ENCODE measurements around the gene MACROH2A2.
"Not testable (repeated sequence)": the region's sequence is repeated elsewhere in the genome, so short reads cannot be mapped to it uniquely, and the experiment has no call there.

Gene MACROH2A2

DNA sequence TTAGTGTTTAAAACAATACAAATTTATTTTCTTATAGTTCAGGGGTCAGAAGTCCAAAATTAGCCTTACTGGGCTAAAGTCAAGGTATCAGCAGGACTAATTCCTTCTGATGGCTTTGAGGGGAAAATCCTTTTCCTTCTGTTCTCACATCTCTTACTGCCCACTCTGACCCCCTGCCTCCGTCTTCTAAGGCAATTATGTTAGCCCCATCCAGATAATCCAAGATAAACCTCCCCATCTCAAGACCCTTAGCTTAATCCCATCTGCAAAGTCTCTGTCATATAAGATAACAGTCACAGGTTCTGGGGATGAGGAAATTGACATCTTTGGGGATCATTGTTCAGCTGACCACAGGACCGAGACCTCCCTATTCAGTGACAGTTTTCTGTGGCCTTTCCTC lies 22.3 kb downstream of the MACROH2A2 start:
- Histone ChIP-seq H3K4me3 (IDR thresholded peaks at IDR 0.05; ENCODE audit: insufficient read depth, low read depth, low read length) (no peak overlapping the region), H2AFZ (ENCODE audit: low read depth) (no peak overlapping the region), H3K27ac (no peak overlapping the region), H3K4me1 (ENCODE audit: low read depth, poor library complexity, severe bottlenecking) (no peaks in the 10 kb centered on the region), H3K4me2 (no peak overlapping the region), H3K9ac (no peak overlapping the region), H4K20me1 (ENCODE audit: insufficient read depth) (no peaks in the 10 kb centered on the region), H3K36me3 (ENCODE audit: insufficient read depth) (no peaks in the 10 kb centered on the region), H3K27me3 (ENCODE audit: insufficient read depth, low read depth) (no peaks in the 10 kb centered on the region), H3K79me2 (ENCODE audit: insufficient read depth, low read depth) (no peaks in the 10 kb centered on the region)
- no peak for TF ChIP-seq CTCF (conservative IDR thresholded peaks at IDR 0.05; ENCODE audit: low read depth, low read length)

- no peaks in the 10 kb centered on the region for H3K4me1 ChIP-seq (ENCODE audit: low read depth, poor library complexity, severe bottlenecking)
- no peaks in the 10 kb centered on the region for H4K20me1 ChIP-seq (ENCODE audit: insufficient read depth)
- no peak overlapping the region for H3K9ac ChIP-seq
- H2AFZ ChIP-seq (ENCODE audit: low read depth) = no peak overlapping the region
- H3K79me2 ChIP-seq (ENCODE audit: insufficient read depth, low read depth) = no peaks in the 10 kb centered on the region
- H3K27ac ChIP-seq = no peak overlapping the region
- H3K4me3 ChIP-seq (IDR thresholded peaks at IDR 0.05; ENCODE audit: insufficient read depth, low read depth, low read length) = no peak overlapping the region
- no peak for TF ChIP-seq CTCF (conservative IDR thresholded peaks at IDR 0.05; ENCODE audit: low read depth, low read length)
- H3K4me2 ChIP-seq = no peak overlapping the region
- no peaks in the 10 kb centered on the region for H3K27me3 ChIP-seq (ENCODE audit: insufficient read depth, low read depth)
- no peaks in the 10 kb centered on the region for H3K36me3 ChIP-seq (ENCODE audit: insufficient read depth)
These were observed 25.7 kb downstream of the MACROH2A2 start for GRCh38 chr10:70078329-70078728.

DNA sequence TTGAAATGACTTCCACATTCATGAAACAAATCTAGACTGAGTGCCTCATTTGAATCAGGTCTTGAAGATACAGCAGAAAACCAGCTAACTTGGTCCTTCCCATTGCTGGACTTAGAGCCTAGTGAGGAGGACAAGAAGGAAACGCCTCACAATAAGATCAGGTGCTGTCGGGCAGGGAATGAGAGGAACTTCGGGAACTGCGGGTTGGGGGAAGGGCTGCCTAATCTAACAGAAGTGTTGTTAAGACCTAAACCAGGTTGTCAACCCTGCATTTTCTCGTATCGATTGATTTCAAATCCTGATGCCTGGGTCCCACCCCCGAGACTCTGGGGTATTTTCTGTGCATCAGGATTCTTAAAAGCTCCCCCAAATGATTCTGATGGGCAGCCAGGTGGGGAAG lies 26.3 kb downstream of the MACROH2A2 start:
- no peak overlapping the region for H3K4me2 ChIP-seq
- H4K20me1 ChIP-seq (ENCODE audit: insufficient read depth) = no peaks in the 10 kb centered on the region
- H3K27me3 ChIP-seq (ENCODE audit: insufficient read depth, low read depth) = no peaks in the 10 kb centered on the region
- H3K36me3 ChIP-seq (ENCODE audit: insufficient read depth) = no peaks in the 10 kb centered on the region
- TF ChIP-seq CTCF (conservative IDR thresholded peaks at IDR 0.05; ENCODE audit: low read depth, low read length) = no peak
- no peaks in the 10 kb centered on the region for H3K79me2 ChIP-seq (ENCODE audit: insufficient read depth, low read depth)
- H3K27ac ChIP-seq = no peak overlapping the region
- no peak overlapping the region for H3K4me3 ChIP-seq (IDR thresholded peaks at IDR 0.05; ENCODE audit: insufficient read depth, low read depth, low read length)
- no peak overlapping the region for H3K9ac ChIP-seq
- H3K4me1 ChIP-seq (ENCODE audit: low read depth, poor library complexity, severe bottlenecking) = no peaks in the 10 kb centered on the region
- no peak overlapping the region for H2AFZ ChIP-seq (ENCODE audit: low read depth)

- not testable (repeated sequence) for H3K79me2 ChIP-seq (ENCODE audit: insufficient read depth, low read depth); H2AFZ ChIP-seq (ENCODE audit: low read depth); H3K4me2 ChIP-seq; H3K27me3 ChIP-seq (ENCODE audit: insufficient read depth, low read depth); H3K9ac ChIP-seq; H4K20me1 ChIP-seq (ENCODE audit: insufficient read depth); H3K4me3 ChIP-seq (IDR thresholded peaks at IDR 0.05; ENCODE audit: insufficient read depth, low read depth, low read length); H3K36me3 ChIP-seq (ENCODE audit: insufficient read depth); H3K4me1 ChIP-seq (ENCODE audit: low read depth, poor library complexity, severe bottlenecking); H3K27ac ChIP-seq
These were observed 28.1 kb downstream of the MACROH2A2 start for GRCh38 chr10:70080789-70081188.

DNA sequence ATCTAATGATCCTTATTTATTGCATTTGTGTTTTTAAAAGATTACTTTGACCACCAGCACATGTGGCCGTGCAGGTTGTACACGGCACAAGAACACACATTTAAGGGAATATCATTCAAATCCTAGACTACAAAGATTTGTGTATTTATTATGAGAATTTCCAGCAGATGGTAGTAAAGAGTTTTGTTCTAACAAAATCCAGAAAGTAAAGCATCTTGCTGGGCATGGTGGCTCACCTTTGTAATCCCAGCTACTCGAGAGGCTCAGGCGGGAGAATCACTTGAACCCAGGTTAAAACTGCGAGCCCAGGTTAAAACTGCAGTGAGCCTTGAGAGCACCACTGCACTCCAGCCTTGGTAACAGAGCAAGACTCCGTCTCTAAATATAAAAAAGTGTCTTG lies 31.5 kb downstream of the MACROH2A2 start:
- Histone ChIP-seq H3K79me2 (ENCODE audit: insufficient read depth, low read depth) (no peaks in the 10 kb centered on the region), H3K27ac (no peak overlapping the region), H3K36me3 (ENCODE audit: insufficient read depth) (no peaks in the 10 kb centered on the region), H3K4me3 (IDR thresholded peaks at IDR 0.05; ENCODE audit: insufficient read depth, low read depth, low read length) (no peak overlapping the region), H2AFZ (ENCODE audit: low read depth) (no peak overlapping the region), H3K27me3 (ENCODE audit: insufficient read depth, low read depth) (no peaks in the 10 kb centered on the region), H3K9ac (no peak overlapping the region), H4K20me1 (ENCODE audit: insufficient read depth) (no peaks in the 10 kb centered on the region), H3K4me2 (no peak overlapping the region), H3K4me1 (ENCODE audit: low read depth, poor library complexity, severe bottlenecking) (no peaks in the 10 kb centered on the region)
- TF ChIP-seq CTCF (conservative IDR thresholded peaks at IDR 0.05; ENCODE audit: low read depth, low read length) = 0 out of 2 replicates have a peak, but pooled peaks have one; percentile 23

All from KMS-11 (cell line).